Measurements from ENCODE around the gene SF3A2.

The SF3A2 gene

DNA sequence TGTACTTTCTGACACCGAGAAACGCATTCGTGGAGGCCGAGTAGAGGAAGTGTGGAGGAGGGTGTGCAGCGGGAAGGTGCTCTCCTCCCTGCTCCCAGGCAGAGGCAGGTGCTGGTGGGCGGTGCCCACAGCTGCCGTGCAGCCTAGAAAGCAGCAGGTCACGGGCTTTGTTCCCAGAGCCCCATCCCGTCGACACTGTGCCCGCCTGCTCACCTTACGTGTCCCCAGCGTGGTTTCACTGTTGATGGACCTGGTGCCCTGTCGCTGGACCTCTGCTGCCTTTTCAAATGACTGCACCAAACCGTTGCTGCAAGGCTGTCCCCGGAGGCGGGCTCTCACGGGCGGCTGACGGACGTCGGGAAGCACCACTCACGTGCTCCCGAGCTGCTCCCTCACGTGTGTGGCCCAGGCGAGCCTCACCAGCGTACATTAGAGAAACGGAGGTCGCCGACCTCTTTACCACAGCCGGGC is 21.3 kb upstream of the SF3A2 start:
- Mint-ChIP-seq H3K9me3 (ENCODE audit: low read depth) (no peaks in the 10 kb centered on the region), H3K27ac (no peak overlapping the region), H3K27me3 (no peaks in the 10 kb centered on the region), H3K4me3 (no peak overlapping the region), H3K36me3 (peaks cover 2% of the 10 kb centered on the region), H3K4me1 (ENCODE audit: low read depth) (peaks cover 8% of the 10 kb centered on the region)

DNA sequence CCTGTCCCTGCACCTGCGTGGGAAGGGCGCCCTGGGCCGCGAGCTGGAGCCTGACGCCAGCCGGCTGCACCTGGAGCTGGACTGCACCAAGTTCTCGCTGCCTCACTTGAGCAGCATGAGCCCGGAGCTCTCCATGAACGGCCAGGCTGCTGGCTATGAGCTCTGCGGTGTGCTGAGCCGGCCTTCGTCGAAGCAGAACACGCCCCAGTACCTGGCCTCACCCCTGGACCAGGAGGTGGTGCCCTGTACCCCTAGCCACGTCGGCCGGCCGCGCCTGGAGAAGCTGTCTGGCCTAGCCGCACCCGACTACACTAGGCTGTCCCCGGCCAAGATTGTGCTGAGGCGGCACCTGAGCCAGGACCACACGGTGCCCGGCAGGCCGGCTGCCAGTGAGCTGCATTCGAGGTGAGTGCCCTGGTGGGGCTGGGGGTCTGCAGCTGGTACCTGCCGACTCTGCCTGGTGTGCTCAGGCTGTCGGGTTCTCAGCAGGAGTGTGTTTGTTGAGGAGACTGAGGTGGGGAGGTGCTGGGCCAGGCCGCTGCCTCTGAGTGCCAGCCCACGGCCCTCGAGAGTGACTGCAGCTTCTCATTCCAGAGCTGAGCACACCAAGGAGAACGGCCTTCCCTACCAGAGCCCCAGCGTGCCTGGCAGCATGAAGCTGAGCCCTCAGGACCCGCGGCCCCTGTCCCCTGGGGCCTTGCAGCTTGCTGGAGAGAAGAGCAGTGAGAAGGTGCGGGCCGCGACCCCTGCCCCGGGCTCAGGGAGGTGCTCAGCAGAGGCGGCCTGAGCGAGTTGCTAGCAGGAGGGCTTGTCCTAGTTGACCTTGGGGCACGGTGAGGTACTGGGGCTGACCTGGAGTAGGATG is 20.0 kb upstream of the SF3A2 start:
- H3K4me3 Mint-ChIP-seq = no peak overlapping the region
- no peaks in the 10 kb centered on the region for H3K9me3 Mint-ChIP-seq (ENCODE audit: low read depth)
- peaks cover 2% of the 10 kb centered on the region for H3K36me3 Mint-ChIP-seq
- peak overlapping the region; percentile 16 for H3K27ac Mint-ChIP-seq
- H3K4me1 Mint-ChIP-seq (ENCODE audit: low read depth) = peaks cover 8% of the 10 kb centered on the region
- no peaks in the 10 kb centered on the region for H3K27me3 Mint-ChIP-seq

DNA sequence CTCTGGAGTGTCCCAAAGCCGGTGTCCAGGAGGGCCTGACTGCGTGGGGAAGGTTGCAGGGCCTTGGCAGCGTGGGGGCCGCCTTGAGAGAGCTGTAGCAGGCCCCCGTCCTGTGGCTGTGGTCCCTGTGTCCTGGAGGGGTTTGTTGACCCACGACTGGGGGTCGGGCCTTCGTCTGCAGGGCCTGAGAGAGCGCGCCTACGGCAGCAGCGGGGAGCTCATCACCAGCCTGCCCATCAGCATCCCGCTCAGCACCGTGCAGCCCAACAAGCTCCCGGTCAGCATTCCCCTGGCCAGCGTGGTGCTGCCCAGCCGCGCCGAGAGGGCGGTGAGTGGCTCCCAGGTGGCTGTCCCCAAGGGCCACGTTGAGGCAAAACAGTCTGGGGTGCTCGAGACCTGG is 19.0 kb upstream of the SF3A2 start:
- Mint-ChIP-seq H3K27ac (no peak overlapping the region), H3K4me3 (no peak overlapping the region), H3K27me3 (no peaks in the 10 kb centered on the region), H3K4me1 (ENCODE audit: low read depth) (peaks cover 8% of the 10 kb centered on the region), H3K9me3 (ENCODE audit: low read depth) (no peaks in the 10 kb centered on the region), H3K36me3 (no peaks in the 10 kb centered on the region)

DNA sequence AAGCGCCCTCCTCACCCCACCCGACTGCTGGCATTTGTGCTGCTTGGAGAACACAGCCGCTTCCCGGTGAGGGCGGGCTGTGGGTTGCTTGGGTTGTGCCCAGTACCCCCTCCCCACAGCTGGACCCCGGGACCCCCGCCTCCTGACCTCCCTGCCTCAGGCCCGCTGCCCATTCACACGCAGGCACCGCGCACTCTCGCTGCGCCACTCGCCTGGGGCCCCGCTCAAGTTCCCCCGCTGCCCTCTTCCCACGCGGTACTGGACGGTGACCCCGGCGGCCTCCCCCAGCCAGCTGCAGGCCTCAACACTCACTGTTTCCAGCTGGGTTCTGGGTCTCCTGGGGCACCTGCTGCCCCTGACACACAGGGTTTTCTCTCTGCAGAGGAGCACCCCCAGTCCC is 16.9 kb upstream of the SF3A2 start:
- Mint-ChIP-seq H3K4me3 (no peak overlapping the region), H3K4me1 (ENCODE audit: low read depth) (peaks cover 13% of the 10 kb centered on the region), H3K27me3 (no peaks in the 10 kb centered on the region), H3K9me3 (ENCODE audit: low read depth) (no peaks in the 10 kb centered on the region), H3K27ac (no peak overlapping the region), H3K36me3 (no peaks in the 10 kb centered on the region)

DNA sequence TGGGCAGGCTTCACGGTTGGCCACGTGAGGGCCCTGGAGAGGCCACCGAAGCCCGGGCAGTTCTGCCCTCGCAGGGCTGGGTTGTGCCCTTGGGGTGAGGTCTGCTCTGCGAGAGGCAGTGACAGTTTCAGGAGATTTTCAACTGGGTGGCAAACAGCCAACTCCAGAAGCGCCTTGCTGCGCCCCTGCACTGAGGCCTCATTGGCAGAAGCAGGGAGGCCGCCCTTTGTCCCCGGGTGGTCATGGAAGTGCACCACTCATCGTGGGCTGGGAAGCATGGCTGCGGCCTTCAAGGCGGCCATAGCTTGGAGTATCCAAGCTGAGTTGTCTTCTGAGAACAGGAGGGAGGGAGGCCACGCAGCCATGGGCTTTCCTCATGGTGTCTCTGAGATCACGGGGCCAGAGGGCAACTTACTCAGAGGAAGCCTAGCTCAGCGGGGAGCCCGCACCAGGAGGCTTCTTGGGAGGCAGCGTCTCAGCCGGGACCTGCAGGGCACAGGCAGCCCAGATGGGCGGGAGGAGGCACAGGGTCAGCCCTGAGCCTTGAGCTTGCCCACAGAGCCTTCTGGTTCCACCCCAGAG is 15.3 kb upstream of the SF3A2 start:
- Mint-ChIP-seq H3K27me3 (no peaks in the 10 kb centered on the region), H3K4me3 (no peak overlapping the region)

DNA sequence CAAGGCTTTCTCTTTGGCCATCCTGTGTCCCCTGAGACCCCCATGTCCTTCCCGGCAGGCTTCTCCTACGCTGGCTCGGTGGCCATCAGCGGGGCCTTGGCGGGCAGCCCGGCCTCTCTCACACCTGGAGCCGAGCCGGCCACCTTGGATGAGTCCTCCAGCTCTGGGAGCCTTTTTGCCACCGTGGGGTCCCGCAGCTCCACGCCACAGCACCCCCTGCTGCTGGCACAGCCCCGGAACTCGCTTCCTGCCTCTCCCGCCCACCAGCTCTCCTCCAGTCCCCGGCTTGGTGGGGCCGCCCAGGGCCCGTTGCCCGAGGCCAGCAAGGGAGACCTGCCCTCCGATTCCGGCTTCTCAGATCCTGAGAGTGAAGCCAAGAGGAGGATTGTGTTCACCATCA is 14.7 kb upstream of the SF3A2 start:
- no peaks in the 10 kb centered on the region for H3K27me3 Mint-ChIP-seq
- no peaks in the 10 kb centered on the region for H3K36me3 Mint-ChIP-seq
- no peaks in the 10 kb centered on the region for H3K9me3 Mint-ChIP-seq (ENCODE audit: low read depth)
- H3K27ac Mint-ChIP-seq = no peak overlapping the region
- H3K4me1 Mint-ChIP-seq (ENCODE audit: low read depth) = peaks cover 6% of the 10 kb centered on the region
- no peak overlapping the region for H3K4me3 Mint-ChIP-seq

More for the DNA sequence above, 15.3 kb upstream of the SF3A2 start:
- H3K36me3 Mint-ChIP-seq = no peaks in the 10 kb centered on the region
- peaks cover 6% of the 10 kb centered on the region for H3K4me1 Mint-ChIP-seq (ENCODE audit: low read depth)
- no peaks in the 10 kb centered on the region for H3K9me3 Mint-ChIP-seq (ENCODE audit: low read depth)
- no peak overlapping the region for H3K27ac Mint-ChIP-seq

DNA sequence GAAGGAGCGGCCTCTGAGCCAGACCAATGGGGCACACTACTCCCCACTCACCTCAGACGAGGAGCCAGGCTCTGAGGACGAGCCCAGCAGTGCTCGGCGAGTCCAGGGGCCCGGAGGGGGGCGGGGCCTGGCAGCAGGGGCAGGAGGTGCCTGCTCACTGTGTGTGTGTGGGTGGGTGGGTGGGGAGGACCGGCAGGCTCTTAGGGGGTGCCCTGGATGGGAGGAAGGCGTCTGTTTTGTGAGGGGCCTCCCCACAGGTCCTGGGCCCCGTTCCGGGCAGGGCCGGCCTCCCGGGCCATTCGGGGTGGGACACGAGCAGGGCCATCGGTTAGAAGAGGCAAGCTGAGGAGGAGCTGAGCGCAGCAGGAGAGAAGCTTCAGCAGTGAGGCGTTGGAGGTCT is 13.2 kb upstream of the SF3A2 start:
- Mint-ChIP-seq H3K27ac (no peak overlapping the region), H3K4me1 (ENCODE audit: low read depth) (peaks cover 6% of the 10 kb centered on the region), H3K36me3 (no peaks in the 10 kb centered on the region), H3K4me3 (no peak overlapping the region), H3K9me3 (ENCODE audit: low read depth) (no peaks in the 10 kb centered on the region), H3K27me3 (no peaks in the 10 kb centered on the region)

DNA sequence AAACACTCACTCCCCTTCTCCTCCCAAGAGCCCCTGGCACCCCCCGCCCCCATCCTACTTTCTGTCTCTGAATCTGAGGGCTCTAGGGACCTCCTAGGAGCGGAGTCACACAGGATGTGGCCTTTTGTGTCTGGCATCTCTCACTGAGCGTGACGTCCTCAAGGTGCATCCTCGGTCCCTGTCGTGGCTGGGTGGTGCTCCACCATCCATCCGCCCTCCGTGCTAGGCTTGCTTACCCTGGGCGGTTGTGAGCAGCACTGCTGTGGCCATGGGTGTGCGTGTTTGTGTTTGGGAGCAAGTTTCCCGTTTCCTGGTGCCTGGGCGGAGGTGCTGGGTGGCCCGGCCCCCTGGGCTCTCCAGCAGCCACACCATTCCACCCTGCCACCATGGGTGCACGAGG is 12.7 kb upstream of the SF3A2 start:
- peaks cover 6% of the 10 kb centered on the region for H3K4me1 Mint-ChIP-seq (ENCODE audit: low read depth)
- peak overlapping the region; percentile 46 for H3K27ac Mint-ChIP-seq
- H3K9me3 Mint-ChIP-seq (ENCODE audit: low read depth) = no peaks in the 10 kb centered on the region
- H3K27me3 Mint-ChIP-seq = no peaks in the 10 kb centered on the region
- H3K4me3 Mint-ChIP-seq = no peak overlapping the region
- no peaks in the 10 kb centered on the region for H3K36me3 Mint-ChIP-seq

DNA sequence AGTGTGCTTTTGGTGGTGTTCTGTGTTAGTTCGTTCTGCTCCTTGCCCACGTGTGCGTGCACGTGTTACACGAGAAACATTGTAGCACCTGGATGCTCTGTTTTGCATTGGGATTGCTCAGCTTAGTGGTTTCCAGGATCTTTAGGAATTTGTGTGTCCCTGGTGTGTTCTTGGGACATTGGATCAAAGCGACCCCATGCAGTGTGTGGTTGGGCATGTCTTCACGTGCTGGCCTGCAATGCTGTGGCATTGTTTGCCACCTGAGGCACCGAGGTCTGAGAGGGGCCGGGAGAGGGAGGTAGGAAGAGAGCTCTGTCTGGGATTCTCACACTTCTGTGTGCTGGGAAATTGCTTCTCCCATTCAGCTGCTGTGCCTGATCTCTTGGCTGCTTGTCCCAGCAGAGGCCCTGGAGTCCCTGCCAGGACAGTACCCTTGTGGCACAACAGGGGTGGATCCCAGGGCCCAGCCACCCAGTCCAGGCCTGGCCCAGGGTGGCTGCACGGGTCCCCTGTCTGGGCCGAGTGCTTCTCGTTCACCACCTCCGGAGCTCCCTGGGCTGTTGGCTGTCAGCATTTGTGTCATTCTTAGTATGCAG is 11.8 kb upstream of the SF3A2 start:
- H3K27me3 Mint-ChIP-seq = no peaks in the 10 kb centered on the region
- no peak overlapping the region for H3K27ac Mint-ChIP-seq
- H3K36me3 Mint-ChIP-seq = no peaks in the 10 kb centered on the region
- H3K9me3 Mint-ChIP-seq (ENCODE audit: low read depth) = no peaks in the 10 kb centered on the region
- H3K4me3 Mint-ChIP-seq = no peak overlapping the region
- peaks cover 6% of the 10 kb centered on the region for H3K4me1 Mint-ChIP-seq (ENCODE audit: low read depth)

DNA sequence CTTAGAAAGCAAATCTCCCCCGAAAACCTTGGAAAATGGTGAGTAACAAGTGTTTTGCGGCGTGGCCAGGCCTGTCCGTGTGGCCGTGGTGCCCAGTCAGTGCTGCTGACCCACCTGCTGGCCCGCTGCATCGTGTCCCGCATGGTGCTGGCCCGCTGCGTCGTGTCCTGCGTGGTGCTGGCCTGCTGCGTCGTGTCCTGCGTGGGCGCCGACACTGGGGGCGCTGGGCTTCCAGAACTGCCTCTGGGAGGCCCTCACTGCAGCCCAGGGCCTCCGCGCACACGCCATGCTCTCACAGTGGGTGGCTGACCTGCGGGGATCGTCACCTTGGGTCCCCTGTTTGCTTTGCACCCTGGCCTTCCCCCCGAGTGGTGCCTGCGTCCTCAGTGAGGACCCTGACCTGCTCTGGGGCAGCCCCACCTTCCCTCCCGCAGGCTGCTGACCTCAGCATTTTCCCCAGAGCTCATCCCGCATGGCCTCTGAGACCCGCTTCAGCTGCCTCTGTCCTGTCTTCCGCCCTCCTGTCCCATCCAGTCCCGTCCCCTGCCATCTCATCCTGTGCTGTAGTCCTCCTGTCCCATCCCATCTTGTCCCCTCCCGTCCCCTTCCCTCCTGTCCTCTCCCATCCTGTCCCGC is 11.1 kb upstream of the SF3A2 start:
- peaks cover 6% of the 10 kb centered on the region for H3K4me1 Mint-ChIP-seq (ENCODE audit: low read depth)
- H3K27ac Mint-ChIP-seq = no peak overlapping the region
- no peaks in the 10 kb centered on the region for H3K36me3 Mint-ChIP-seq
- H3K9me3 Mint-ChIP-seq (ENCODE audit: low read depth) = no peaks in the 10 kb centered on the region
- no peaks in the 10 kb centered on the region for H3K27me3 Mint-ChIP-seq
- no peak overlapping the region for H3K4me3 Mint-ChIP-seq

DNA sequence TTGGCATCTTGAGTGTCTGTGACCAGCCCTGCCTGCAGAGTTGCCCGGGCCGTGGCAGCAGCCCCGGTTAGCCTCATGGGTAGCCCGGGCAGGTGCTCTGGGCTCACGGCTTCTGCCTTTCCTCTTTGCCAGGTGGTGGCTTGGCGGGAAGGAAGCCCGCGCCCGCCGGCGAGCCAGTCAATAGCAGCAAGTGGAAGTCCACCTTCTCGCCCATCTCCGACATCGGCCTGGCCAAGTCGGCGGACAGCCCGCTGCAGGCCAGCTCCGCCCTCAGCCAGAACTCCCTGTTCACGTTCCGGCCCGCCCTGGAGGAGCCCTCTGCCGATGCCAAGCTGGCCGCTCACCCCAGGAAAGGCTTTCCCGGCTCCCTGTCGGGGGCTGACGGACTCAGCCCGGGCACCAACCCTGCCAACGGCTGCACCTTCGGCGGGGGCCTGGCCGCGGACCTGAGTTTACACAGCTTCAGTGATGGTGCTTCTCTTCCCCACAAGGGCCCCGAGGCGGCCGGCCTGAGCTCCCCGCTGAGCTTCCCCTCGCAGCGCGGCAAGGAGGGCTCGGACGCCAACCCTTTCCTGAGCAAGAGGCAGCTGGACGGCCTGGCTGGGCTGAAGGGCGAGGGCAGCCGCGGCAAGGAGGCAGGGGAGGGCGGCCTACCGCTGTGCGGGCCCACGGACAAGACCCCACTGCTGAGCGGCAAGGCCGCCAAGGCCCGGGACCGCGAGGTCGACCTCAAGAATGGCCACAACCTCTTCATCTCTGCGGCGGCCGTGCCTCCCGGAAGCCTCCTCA is 10.4 kb upstream of the SF3A2 start:
- no peak overlapping the region for H3K4me3 Mint-ChIP-seq
- H3K9me3 Mint-ChIP-seq (ENCODE audit: low read depth) = no peaks in the 10 kb centered on the region
- H3K27ac Mint-ChIP-seq = no peak overlapping the region
- H3K27me3 Mint-ChIP-seq = no peaks in the 10 kb centered on the region
- H3K4me1 Mint-ChIP-seq (ENCODE audit: low read depth) = peaks cover 6% of the 10 kb centered on the region
- no peaks in the 10 kb centered on the region for H3K36me3 Mint-ChIP-seq

DNA sequence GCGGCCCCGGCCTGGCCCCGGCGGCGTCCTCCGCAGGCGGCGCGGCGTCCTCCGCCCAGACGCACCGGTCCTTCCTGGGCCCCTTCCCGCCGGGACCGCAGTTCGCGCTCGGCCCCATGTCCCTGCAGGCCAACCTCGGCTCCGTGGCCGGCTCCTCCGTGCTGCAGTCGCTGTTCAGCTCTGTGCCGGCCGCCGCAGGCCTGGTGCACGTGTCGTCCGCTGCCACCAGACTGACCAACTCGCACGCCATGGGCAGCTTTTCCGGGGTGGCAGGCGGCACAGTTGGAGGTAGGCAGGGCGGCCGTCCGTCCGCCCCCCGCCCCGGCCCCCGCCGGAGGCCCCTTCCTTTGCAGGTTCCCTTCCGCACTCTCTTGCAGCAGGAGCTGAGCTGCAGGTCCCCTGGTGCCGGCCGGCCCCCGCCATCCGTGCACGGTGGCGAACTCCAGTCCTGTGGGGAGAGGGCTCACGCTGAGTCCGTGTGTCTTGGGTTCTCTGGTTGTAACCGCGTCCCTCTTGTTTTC is 9.7 kb upstream of the SF3A2 start:
- H3K4me1 Mint-ChIP-seq (ENCODE audit: low read depth) = peaks cover 6% of the 10 kb centered on the region
- no peaks in the 10 kb centered on the region for H3K36me3 Mint-ChIP-seq
- H3K27me3 Mint-ChIP-seq = no peaks in the 10 kb centered on the region
- no peak overlapping the region for H3K4me3 Mint-ChIP-seq
- H3K27ac Mint-ChIP-seq = no peak overlapping the region
- no peaks in the 10 kb centered on the region for H3K9me3 Mint-ChIP-seq (ENCODE audit: low read depth)

DNA sequence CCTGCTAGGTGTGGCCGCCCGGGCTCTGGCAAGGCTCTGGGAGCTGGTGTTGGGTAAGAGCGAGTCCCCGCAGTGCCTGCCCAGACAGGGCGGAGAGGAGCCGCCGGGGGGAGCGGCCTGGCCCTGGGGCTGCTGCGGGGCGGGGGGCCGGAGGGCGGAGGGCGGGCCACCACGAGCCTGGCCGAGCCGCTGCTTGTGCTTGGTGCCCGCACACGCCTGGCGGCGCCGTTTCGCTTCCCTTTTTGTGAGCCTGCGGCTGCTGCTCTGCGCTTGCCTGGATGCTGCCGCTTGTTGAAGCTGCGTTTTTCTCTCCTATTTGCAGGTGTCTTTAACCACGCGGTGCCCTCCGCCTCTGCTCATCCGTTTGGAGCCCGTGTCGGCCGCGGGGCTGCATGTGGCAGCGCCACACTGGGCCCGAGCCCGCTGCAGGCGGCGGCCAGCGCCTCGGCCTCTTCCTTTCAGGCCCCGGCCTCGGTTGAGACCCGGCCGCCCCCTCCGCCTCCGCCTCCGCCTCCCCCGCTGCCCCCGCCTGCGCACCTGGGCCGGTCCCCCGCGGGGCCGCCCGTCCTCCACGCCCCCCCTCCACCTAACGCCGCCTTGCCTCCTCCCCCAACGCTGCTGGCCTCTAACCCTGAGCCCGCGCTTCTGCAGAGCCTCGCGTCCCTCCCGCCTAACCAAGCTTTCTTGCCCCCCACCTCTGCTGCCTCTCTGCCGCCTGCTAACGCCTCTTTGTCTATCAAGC is 9.0 kb upstream of the SF3A2 start:
- no peaks in the 10 kb centered on the region for H3K9me3 Mint-ChIP-seq (ENCODE audit: low read depth)
- H3K27me3 Mint-ChIP-seq = no peaks in the 10 kb centered on the region
- H3K4me3 Mint-ChIP-seq = no peak overlapping the region
- H3K36me3 Mint-ChIP-seq = no peaks in the 10 kb centered on the region
- H3K4me1 Mint-ChIP-seq (ENCODE audit: low read depth) = peaks cover 6% of the 10 kb centered on the region
- no peak overlapping the region for H3K27ac Mint-ChIP-seq

All from activated naive CD8-positive, alpha-beta T cell (primary cell).